A673 (cell line): Measurements from ENCODE around the gene BUB1. TPM values are rescaled to one million over a fixed set of nuclear protein-coding genes. Genes with fewer than 3 reads are reported as not detected.

Source experiments
- BruUV-seq: library from RNA; stranded (reverse); fragments of 400-500 nt; replicated peaks from 2 replicates; lab custom pipeline; 2021; lab: Mats Ljungman, UMichigan
- CTCF ChIA-PET: fragments of 300-600 bp; sonication (Branson Sonifier 250); formaldehyde crosslinking; loops from one replicate; lab custom pipeline; 2022; ENCODE audit warnings: antibody characterized with exemption; lab: Charles Lee
- POLR2A ChIA-PET: fragments of 300-600 bp; sonication (Branson Sonifier 250); formaldehyde crosslinking; loops from one replicate; lab custom pipeline; 2022; ENCODE audit warnings: antibody characterized with exemption; ENCODE audit not compliant: low non-redundant PET; lab: Charles Lee
- DNase-seq: peaks from one replicate; pipeline ENCODE4 v3.0.0-alpha.2; 2015; ENCODE audit warnings: low spot score
- H3K27ac ChIP-seq: fragments of 200-600 bp; sonication (generic); 2 replicates; pipeline ENCODE4 v1.5.1; 2016; ENCODE audit warnings: mixed run types, low read depth, mild to moderate bottlenecking, mixed read lengths, antibody characterized with exemption, low read length; ENCODE audit not compliant: poor library complexity, severe bottlenecking
- H3K27me3 ChIP-seq: fragments of 200-600 bp; sonication (generic); replicated peaks from 2 replicates; pipeline ENCODE4 v1.6.1; 2017; ENCODE audit warnings: mixed run types, low read depth, mild to moderate bottlenecking, mixed read lengths, antibody characterized with exemption, low read length; ENCODE audit not compliant: insufficient read depth, poor library complexity
- H3K36me3 ChIP-seq: fragments of 200-600 bp; sonication (generic); 2 replicates; pipeline ENCODE4 v1.6.1; 2016; ENCODE audit warnings: mixed run types, mild to moderate bottlenecking, mixed read lengths, antibody characterized with exemption, low read length; ENCODE audit not compliant: insufficient read depth, poor library complexity, severe bottlenecking
- H3K4me1 ChIP-seq: fragments of 200-600 bp; sonication (generic); 2 replicates; pipeline ENCODE4 v1.6.1; 2017; ENCODE audit warnings: mixed run types, mild to moderate bottlenecking, mixed read lengths, antibody characterized with exemption, low read length; ENCODE audit not compliant: insufficient read depth, poor library complexity, severe bottlenecking
- H3K4me3 ChIP-seq: fragments of 200-600 bp; sonication (generic); 2 replicates; pipeline ENCODE4 v1.5.1; 2016; ENCODE audit warnings: low read depth, mixed run types, mild to moderate bottlenecking, mixed read lengths, low read length; ENCODE audit not compliant: poor library complexity, severe bottlenecking
- H3K9me3 ChIP-seq: fragments of 200-600 bp; sonication (generic); 2 replicates; pipeline ENCODE4 v1.6.1; 2016; ENCODE audit warnings: mixed run types, low read depth, mild to moderate bottlenecking, mixed read lengths, antibody characterized with exemption, low read length; ENCODE audit not compliant: poor library complexity, severe bottlenecking
- EZH2 ChIP-seq: fragments of 200-600 bp; sonication (generic); IDR thresholded peaks from 2 replicates; pipeline ENCODE4 v1.6.1; 2017; ENCODE audit warnings: borderline replicate concordance, low read depth, mild to moderate bottlenecking, mixed read lengths, antibody characterized with exemption, low read length; ENCODE audit not compliant: poor library complexity, severe bottlenecking
- intact Hi-C: fragments of 100-400 bp; cut with micrococcal nuclease; formaldehyde crosslinking; loops from one replicate; pipeline ENCODE4 v1.10.0; 2022; ENCODE audit not compliant: unreplicated experiment
- total RNA-seq: library from RNA; stranded (reverse); gene quantifications from 2 replicates; pipeline ENCODE4 v1.2.3, GENCODE V29; 2021
- TF ChIP-seq, protein P1 (sequence below): fragments of 300-800, 200-600 bp; sonication (generic); conservative IDR thresholded peaks from 2 replicates; pipeline ENCODE4 v1.5.1; 2017; ENCODE audit warnings: low read depth, mild to moderate bottlenecking, antibody characterized with exemption, low read length, moderate library complexity, mixed read lengths

Gene BUB1
- total RNA-seq, 1 experiment from 2014 or later = 98.0 TPM

DNA sequence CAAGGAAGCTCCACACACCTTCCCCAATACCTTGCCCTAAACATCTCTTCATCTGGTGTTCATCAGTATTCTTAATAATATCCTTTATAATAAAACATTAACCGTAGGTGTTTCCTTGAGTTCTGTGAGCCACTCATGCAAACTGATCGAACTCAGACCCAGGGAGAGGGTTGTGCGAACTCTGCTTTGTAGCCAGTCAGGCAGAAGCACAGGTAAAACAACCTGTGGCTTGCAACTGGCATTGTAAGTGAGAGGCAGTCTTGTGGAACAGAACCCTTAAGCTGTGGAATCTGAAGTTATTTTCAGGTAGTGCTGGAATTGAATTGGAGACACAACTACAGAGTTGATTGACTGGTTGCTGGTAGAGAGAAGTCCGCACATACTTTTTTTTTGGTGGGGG, 4.7 kb downstream of the BUB1 start:
- H3K4me3 ChIP-seq = no peak overlapping the region
- no TSS peak for BruUV-seq
- DNase-seq = no peak
- H3K36me3 ChIP-seq = peaks cover 78% of the 10 kb centered on the region
- H3K27ac ChIP-seq = no peak overlapping the region
- intact Hi-C loops = no loop called here
- CTCF ChIA-PET = no interaction called here
- H3K27me3 ChIP-seq = no peaks in the 10 kb centered on the region
- H3K4me1 ChIP-seq = peaks cover 10% of the 10 kb centered on the region
- TF ChIP-seq, protein P1, sequence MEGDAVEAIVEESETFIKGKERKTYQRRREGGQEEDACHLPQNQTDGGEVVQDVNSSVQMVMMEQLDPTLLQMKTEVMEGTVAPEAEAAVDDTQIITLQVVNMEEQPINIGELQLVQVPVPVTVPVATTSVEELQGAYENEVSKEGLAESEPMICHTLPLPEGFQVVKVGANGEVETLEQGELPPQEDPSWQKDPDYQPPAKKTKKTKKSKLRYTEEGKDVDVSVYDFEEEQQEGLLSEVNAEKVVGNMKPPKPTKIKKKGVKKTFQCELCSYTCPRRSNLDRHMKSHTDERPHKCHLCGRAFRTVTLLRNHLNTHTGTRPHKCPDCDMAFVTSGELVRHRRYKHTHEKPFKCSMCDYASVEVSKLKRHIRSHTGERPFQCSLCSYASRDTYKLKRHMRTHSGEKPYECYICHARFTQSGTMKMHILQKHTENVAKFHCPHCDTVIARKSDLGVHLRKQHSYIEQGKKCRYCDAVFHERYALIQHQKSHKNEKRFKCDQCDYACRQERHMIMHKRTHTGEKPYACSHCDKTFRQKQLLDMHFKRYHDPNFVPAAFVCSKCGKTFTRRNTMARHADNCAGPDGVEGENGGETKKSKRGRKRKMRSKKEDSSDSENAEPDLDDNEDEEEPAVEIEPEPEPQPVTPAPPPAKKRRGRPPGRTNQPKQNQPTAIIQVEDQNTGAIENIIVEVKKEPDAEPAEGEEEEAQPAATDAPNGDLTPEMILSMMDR = no peak
- no peak for TF ChIP-seq EZH2
- POLR2A ChIA-PET = no interaction called here
- H3K9me3 ChIP-seq = no peaks in the 10 kb centered on the region

DNA sequence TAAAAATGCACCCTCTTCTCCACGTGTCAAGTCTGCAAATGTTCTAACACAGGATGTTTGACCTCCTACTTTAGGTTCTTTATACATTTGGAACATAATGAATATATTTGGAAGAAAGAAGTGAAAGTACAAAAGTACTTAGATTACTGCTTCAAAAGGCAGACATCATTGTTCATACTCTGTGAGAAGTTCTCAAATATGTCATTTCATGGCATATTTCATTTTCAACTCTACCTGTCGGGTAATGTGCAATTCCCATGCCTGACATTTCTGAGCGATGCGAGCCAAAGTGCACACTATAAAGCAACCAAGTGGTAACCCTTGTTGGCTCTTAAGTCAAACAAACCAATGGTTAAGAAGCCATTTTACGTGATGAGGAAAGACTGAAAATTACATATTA, 7.0 kb downstream of the BUB1 start:
- no TSS peak for BruUV-seq
- Histone ChIP-seq H3K9me3 (no peaks in the 10 kb centered on the region), H3K4me1 (peaks cover 3% of the 10 kb centered on the region), H3K27ac (no peak overlapping the region), H3K36me3 (peaks cover 96% of the 10 kb centered on the region), H3K27me3 (no peaks in the 10 kb centered on the region), H3K4me3 (no peak overlapping the region)
- TF ChIP-seq, protein P1 = no peak
- no peak for TF ChIP-seq EZH2
- CTCF ChIA-PET = no interaction called here
- intact Hi-C loops = no loop called here
- POLR2A ChIA-PET = no interaction called here
- no peak for DNase-seq

DNA sequence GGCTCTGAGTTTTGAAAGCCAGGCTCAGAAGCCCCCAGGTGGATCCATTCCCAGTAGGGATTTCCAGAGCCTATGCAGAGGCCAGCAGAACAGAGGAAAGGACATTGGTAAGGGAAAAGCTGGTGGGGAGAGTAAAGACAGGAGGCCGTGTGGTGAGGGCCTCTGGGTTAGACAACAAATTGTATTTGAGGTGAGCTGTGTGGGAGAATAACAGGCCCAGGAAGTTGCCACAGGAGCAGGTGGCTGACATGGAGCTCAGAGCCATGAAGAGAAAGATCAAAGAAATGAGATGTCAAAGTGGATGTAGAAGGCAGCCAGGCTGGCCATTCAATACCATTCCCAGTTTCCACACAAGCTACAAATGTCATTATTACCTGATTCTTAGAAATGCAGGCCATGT, 8.8 kb downstream of the BUB1 start:
- POLR2A ChIA-PET = no interaction called here
- no peaks in the 10 kb centered on the region for H3K4me1 ChIP-seq
- CTCF ChIA-PET = interaction anchor here (0.6 kb wide), 1 partner anchor 86 kb away, joined by 3 read pairs; no protein-coding TSS in a partner anchor
- intact Hi-C loops = no loop called here
- BruUV-seq = no TSS peak
- no peak overlapping the region for H3K4me3 ChIP-seq
- no peak for DNase-seq
- H3K9me3 ChIP-seq = no peaks in the 10 kb centered on the region
- TF ChIP-seq EZH2 = no peak
- TF ChIP-seq, protein P1 = no peak
- peaks cover 100% of the 10 kb centered on the region for H3K36me3 ChIP-seq
- H3K27ac ChIP-seq = no peak overlapping the region
- H3K27me3 ChIP-seq = no peaks in the 10 kb centered on the region
